DND-41 (cell line): Measurements from ENCODE around the gene ONECUT3.

Experiments
- EZH2 ChIP-seq: IDR thresholded peaks from 3 replicates; pipeline ENCODE4 v1.6.1; 2012; ENCODE audit warnings: borderline replicate concordance, low read depth, mild to moderate bottlenecking, moderate library complexity, low read length, inconsistent platforms; ENCODE audit not compliant: severe bottlenecking
- TF ChIP-seq, protein P1 (sequence below): IDR thresholded peaks from 2 replicates; pipeline ENCODE4 v1.5.1; 2012; ENCODE audit warnings: borderline replicate concordance, low read length, moderate library complexity, mild to moderate bottlenecking; ENCODE audit not compliant: poor library complexity, severe bottlenecking; ENCODE audit errors: extremely low read depth

DNA sequence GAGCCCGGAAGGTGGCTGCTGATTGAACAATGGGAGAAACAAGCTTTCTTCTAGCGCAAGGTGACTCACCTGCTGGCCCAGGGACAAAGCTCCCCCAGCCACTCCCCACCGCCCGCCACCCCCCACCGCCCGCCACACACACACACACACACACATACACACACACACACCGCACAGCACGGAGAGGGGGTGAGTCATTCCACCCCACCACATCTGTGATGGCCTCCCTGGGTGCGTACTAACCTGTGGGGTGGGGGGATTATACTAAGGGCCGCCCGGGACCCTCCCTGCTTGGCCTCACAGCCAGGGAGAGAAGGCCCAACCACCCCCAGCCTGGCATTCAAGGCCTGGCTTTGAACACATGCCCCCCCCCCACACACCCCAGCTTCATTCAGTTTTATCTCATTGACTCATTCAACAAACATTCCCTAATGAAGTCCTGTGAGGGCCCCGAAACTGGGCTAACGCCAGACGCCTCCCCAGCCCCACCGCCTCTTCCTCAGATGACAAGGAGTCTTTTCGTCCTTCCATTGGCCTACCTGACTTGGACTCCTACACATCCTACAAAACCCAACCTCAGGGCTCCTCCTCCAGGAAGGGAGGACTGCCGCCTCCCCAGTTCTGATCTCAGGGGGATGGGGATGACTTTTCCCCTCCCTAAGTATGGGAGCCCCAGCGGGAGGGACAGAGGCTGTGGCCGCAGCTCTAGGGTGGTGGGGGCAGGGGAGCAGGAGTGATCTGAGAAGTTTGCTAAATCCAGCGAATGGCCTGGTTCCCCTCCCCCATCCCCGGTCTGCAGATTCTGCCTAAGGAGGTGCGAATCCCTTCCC lies 5.8 kb upstream of the ONECUT3 start:
- TF ChIP-seq, protein P1, sequence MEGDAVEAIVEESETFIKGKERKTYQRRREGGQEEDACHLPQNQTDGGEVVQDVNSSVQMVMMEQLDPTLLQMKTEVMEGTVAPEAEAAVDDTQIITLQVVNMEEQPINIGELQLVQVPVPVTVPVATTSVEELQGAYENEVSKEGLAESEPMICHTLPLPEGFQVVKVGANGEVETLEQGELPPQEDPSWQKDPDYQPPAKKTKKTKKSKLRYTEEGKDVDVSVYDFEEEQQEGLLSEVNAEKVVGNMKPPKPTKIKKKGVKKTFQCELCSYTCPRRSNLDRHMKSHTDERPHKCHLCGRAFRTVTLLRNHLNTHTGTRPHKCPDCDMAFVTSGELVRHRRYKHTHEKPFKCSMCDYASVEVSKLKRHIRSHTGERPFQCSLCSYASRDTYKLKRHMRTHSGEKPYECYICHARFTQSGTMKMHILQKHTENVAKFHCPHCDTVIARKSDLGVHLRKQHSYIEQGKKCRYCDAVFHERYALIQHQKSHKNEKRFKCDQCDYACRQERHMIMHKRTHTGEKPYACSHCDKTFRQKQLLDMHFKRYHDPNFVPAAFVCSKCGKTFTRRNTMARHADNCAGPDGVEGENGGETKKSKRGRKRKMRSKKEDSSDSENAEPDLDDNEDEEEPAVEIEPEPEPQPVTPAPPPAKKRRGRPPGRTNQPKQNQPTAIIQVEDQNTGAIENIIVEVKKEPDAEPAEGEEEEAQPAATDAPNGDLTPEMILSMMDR = no peak
- TF ChIP-seq EZH2 = no peak
